RWPE1 (cell line): ENCODE data around the gene C9orf43.

Experiments used
- CTCF ChIA-PET: fragments of 350-600 bp; sonication (Branson Sonifier 250); formaldehyde crosslinking; extraction: SDS; loops from one replicate; lab custom pipeline; 2021; lab: Yijun Ruan, JAX
- POLR2A ChIA-PET: fragments of 400-600 bp; formaldehyde crosslinking; extraction: SDS; loops from one replicate; lab custom pipeline; 2020; ENCODE audit warnings: antibody characterized with exemption; ENCODE audit not compliant: low non-redundant PET; lab: Yijun Ruan, JAX
- DNase-seq: peaks from one replicate; pipeline ENCODE4 v3.0.0; 2012; ENCODE audit warnings: low spot score
- H3K27ac ChIP-seq: fragments of 450-650 bp; 2 replicates; pipeline ENCODE4 v1.5.1; 2017
- TF ChIP-seq, protein P1 (sequence below): fragments of 450-650 bp; conservative IDR thresholded peaks from 2 replicates; pipeline ENCODE4 v1.5.1; 2017; ENCODE audit warnings: low read depth, mild to moderate bottlenecking

The C9orf43 gene

DNA sequence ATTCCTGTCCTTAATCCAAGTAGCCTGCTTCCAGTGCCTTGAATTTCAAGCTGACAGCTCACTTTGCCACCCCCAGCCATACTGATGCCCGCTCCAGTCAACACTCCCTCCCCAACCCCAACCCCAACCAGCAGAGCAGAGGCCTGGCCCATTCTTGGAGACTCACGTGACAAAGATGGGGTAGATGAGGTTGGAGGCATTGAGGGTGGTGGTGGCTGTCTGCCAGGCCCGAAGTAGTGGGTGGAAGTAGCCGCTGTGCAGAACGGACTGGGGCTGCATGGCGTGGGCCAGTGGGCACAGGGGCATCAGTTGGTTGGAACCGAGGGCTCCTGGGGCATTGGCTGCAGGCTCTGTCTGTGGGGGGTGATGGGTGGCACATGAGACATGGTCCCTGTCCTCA, 17.3 kb upstream of the C9orf43 start:
- TF ChIP-seq, protein P1, sequence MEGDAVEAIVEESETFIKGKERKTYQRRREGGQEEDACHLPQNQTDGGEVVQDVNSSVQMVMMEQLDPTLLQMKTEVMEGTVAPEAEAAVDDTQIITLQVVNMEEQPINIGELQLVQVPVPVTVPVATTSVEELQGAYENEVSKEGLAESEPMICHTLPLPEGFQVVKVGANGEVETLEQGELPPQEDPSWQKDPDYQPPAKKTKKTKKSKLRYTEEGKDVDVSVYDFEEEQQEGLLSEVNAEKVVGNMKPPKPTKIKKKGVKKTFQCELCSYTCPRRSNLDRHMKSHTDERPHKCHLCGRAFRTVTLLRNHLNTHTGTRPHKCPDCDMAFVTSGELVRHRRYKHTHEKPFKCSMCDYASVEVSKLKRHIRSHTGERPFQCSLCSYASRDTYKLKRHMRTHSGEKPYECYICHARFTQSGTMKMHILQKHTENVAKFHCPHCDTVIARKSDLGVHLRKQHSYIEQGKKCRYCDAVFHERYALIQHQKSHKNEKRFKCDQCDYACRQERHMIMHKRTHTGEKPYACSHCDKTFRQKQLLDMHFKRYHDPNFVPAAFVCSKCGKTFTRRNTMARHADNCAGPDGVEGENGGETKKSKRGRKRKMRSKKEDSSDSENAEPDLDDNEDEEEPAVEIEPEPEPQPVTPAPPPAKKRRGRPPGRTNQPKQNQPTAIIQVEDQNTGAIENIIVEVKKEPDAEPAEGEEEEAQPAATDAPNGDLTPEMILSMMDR = no peak
- no peak overlapping the region for H3K27ac ChIP-seq
- DNase-seq = no peak
- CTCF ChIA-PET = no interaction called here
- POLR2A ChIA-PET = no interaction called here

DNA sequence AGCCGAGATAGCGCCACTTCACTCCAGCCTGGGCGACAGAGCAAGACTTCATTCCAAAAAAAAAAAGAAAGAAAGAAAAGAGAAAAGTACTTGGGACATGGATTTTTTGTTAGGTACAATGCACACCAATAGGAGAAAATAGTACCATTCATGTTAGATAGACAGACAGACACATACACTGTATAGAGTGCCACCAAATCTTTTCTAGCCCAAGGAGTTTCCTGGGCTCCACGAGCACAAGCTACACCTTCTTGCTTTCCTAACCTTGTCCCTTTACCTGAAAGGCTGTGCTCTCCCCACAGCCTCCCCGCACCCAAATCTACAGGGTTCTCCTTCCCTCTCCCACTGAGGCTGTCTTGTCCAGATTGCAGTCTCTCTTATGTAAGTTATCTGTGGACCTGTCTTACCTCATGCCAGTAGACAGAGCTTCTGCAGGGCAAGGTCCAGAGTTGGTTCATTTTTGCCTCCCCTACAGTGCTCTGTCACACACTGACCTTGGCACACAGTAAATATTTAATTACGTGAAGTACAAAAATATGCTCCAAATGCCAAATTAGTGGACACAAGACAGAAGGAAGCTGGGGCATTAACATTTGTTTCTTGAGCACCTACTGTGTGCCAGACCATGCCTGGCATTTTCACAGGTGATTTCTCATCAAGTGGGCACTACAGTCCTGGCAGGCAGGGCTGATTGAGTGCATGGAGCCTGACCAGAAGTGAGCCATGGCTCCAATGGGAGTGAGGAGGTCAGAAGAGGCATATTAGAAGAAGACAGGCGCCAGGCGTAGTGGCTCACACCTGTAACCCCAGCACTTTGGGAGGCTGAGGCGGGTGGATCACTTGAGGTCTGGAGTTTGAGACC, 15.3 kb upstream of the C9orf43 start:
- CTCF ChIA-PET = no interaction called here
- no peak for DNase-seq
- TF ChIP-seq, protein P1 = no peak
- POLR2A ChIA-PET = interaction anchor here (0.8 kb wide), 1 partner anchor 198 kb away, joined by 4 read pairs; no protein-coding TSS in a partner anchor
- no peak overlapping the region for H3K27ac ChIP-seq

DNA sequence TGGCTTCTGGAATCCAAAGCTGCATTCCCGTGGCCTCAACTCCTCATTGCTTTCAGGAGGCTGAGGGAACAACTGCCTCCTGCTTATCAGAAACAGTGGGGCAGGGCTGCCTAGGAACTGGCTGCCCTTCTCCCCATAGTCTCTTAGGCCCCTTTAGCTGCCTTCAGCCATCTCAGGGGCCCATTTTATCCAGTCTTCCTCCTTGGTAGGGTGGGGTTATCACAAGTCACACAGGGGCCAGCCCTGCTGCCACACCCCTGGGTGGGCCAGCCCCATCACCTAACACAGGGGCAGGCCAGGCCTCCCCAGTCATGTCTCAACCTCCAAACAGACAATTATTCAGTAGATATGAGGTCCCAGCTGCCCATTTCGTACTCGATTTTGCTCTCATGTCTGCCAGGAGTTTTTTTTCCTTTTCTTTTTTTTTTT, 13.3 kb upstream of the C9orf43 start:
- ChIA-PET CTCF (interaction anchor here (0.6 kb wide), 1 partner anchor 8 kb away, joined by 3 read pairs; no protein-coding TSS in a partner anchor), POLR2A (no interaction called here)
- no peak for DNase-seq

DNA sequence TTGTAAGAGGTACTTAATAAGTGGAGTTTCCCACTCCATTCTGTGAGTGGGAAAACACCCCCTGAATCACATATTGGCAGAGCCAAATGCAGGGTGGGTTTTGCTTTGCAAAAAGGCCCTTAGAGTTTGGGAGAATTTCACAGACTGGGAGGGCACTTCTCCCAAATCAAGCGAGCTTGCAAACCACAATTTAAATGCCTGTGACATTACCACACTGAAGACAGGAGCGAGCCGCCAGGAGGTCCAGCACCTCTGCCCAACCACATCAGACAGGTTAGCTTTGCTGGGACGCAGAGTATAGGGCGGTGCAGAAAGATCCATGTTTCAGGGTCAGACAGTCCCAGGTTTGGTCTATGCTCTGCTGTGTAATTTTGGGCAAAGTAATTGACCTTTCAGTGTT, 11.8 kb upstream of the C9orf43 start:
- CTCF ChIA-PET = interaction anchor here (0.6 to 1.4 kb wide), 5 partner anchors 15 to 554 kb away, joined by 3 to 6 read pairs (median 3); no protein-coding TSS in a partner anchor

More for the DNA sequence above, 13.3 kb upstream of the C9orf43 start:
- TF ChIP-seq, protein P1 = no peak
- H3K27ac ChIP-seq = no peak overlapping the region

DNA sequence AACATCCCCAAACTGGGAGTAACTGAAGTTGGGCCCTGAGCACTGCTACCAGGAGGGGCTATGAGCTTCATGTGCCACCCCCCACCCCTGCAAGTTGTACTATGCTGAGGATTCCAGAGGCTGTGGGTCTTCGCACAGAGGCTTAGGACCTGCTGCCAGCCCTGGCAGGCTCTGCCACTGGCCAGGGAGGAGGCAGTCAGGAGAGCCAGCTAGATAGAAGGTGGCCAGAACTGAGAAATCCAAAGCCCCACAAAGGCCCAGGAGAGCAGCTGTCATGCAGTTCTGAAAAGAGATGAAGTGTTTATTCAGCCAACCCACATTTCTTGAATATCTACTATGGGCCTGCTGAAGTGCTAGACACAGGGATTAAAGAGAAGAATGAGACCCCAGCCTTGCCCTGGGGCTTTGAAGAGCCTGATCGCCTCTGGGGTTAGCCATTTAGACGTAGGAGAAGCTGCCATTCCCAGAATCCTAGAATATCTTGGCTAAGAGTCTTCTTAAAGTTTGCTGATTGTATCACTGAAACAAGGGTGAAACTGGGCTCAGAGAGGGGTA, 10.8 kb upstream of the C9orf43 start:
- ChIA-PET CTCF (interaction anchor here (0.6 to 1.4 kb wide), 2 partner anchors 60 to 256 kb away, joined by 3 to 6 read pairs; partner anchors contain the start of gene WDR31), POLR2A (interaction anchor here (1.5 kb wide), 1 partner anchor 10 kb away, joined by 3 read pairs; the partner anchor contains the start of genes C9orf43 and POLE3)
- DNase-seq = no peak
- TF ChIP-seq, protein P1 = no peak
- H3K27ac ChIP-seq = peak overlapping the region; percentile 65; the same call in 1 of the 2 replicates

More for the DNA sequence above, 11.8 kb upstream of the C9orf43 start:
- TF ChIP-seq, protein P1 = no peak
- no peak overlapping the region for H3K27ac ChIP-seq
- POLR2A ChIA-PET = interaction anchor here (1.5 kb wide), 1 partner anchor 11 kb away, joined by 3 read pairs; the partner anchor contains the start of genes C9orf43 and POLE3
- no peak for DNase-seq
